ENCODE data around the gene AGGF1.

DNA sequence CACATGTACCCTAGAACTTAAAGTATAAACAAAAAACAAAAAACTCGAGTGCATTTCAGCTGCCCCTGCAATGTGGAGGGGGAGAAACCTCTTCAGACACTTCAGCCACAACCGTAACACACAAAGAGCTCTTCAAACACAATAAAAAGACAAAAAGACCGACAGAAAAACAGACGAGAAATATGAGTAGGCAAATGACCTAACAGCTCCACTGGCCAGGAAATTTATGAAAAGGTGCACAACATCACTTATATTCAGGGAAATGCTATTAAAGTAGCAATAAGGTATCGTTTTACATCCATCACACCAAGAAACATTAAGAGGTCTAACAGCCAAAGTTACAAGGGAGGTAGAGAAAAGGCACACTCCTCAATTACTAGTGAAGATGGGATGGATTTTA, 50.7 kb downstream of the AGGF1 start:
- no peak for TF ChIP-seq CTCF (IDR thresholded peaks at IDR 0.05)
- no peak for TF ChIP-seq POLR2A (IDR thresholded peaks at IDR 0.05)
